SK-N-MC (cell line): Measurements from ENCODE around the gene IL1RAPL1.

Experiments
- EZH2 ChIP-seq: fragments of 200-600 bp; sonication (generic); IDR thresholded peaks from one replicate; pipeline ENCODE4 v1.6.1; 2017; ENCODE audit warnings: antibody characterized with exemption
- POLR2AphosphoS5 ChIP-seq: IDR thresholded peaks from 2 replicates; pipeline ENCODE4 v1.6.1; 2012; ENCODE audit warnings: mild to moderate bottlenecking, low read depth, low read length, borderline replicate concordance

DNA sequence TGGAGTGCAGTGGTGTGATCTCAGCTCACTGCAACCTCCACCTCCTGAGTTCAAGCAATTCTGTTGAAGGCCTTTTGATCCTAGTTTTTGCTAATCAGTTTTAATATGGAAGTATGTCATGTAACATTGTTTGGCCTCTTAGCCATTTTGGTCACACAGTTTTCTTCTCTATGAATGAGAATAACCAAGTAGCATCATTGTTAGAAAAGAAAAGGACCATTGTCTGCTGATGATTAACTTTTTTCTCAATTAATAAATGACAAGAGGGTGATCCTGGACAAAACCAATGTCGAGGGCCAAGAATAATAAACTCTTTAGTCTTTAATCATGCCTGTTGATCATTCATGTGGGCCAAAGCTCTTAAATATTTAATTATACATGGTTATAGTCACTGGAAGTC, 1338.8 kb downstream of the IL1RAPL1 start:
- no peak for TF ChIP-seq EZH2
- TF ChIP-seq POLR2AphosphoS5, result no peak
